Muscle of arm (tissue), 14 donors: ENCODE measurements around the gene SMARCA1. TPM values are rescaled to one million over a fixed set of nuclear protein-coding genes. Genes with fewer than 3 reads are reported as not detected.
A peak's percentile ranks its signal among the peaks of the same experiment; 100 is the strongest.
"Not testable (repeated sequence)": the region's sequence is repeated elsewhere in the genome, so short reads cannot be mapped to it uniquely, and the experiment has no call there.

Experiments used
- DNase-seq: peaks from one replicate; pipeline ENCODE4 v3.0.0-alpha.2; 2013
- long read RNA-seq, 11 donors: transcript quantifications; one replicate each; lab custom pipeline, GENCODE V29; 2026
- polyA plus RNA-seq, 12 donors: library from polyadenylated mRNA; unstranded; fragments of 120-200 nt; gene quantifications; one replicate each; pipeline ENCODE4 v1.2.1, GENCODE V29; 2013; ENCODE audit not compliant: insufficient read length in 12 of 12

Gene SMARCA1
- 10 to 100 TPM in 11 of 12 donors, not detected in 1; 78.7 to 100.0 (median 92.2) TPM for polyA plus RNA-seq
- long read RNA-seq, donor 1, partial matches to known transcripts, result 5 of 5 reads
- long read RNA-seq, donor 1, other reads (novel, unspliced or antisense), result 0 of 5 reads
- long read RNA-seq, donor 2, partial matches to known transcripts, result 5 of 10 reads
- long read RNA-seq, donor 2, other reads (novel, unspliced or antisense), result 0 of 10 reads
- long read RNA-seq, donor 3, partial matches to known transcripts, result 5 of 8 reads
- long read RNA-seq, donor 3, other reads (novel, unspliced or antisense), result 0 of 8 reads
- long read RNA-seq, donor 4, full-length matches to known transcripts, result 4 of 4 reads
- long read RNA-seq, donor 4, partial matches to known transcripts, result 0 of 4 reads
- long read RNA-seq, donor 4, other reads (novel, unspliced or antisense), result 0 of 4 reads
- long read RNA-seq, donor 5, partial matches to known transcripts, result 35 of 39 reads
- long read RNA-seq, donor 5, other reads (novel, unspliced or antisense), result 0 of 39 reads
- long read RNA-seq, donor 6, partial matches to known transcripts, result 0 of 2 reads
- long read RNA-seq, donor 6, other reads (novel, unspliced or antisense), result 0 of 2 reads
- long read RNA-seq, donor 7, partial matches to known transcripts, result 6 of 7 reads
- long read RNA-seq, donor 7, other reads (novel, unspliced or antisense), result 0 of 7 reads
- long read RNA-seq, donor 8, transcript SMARCA1-203 (24 exons, 3,948 nt), result major isoform, 5 of 13 reads
- long read RNA-seq, donor 8, partial matches to known transcripts, result 5 of 13 reads
- long read RNA-seq, donor 8, other reads (novel, unspliced or antisense), result 0 of 13 reads
- long read RNA-seq, donor 9, partial matches to known transcripts, result 7 of 10 reads
- long read RNA-seq, donor 9, other reads (novel, unspliced or antisense), result 0 of 10 reads
- long read RNA-seq, donor 10, partial matches to known transcripts, result 6 of 11 reads
- long read RNA-seq, donor 10, other reads (novel, unspliced or antisense), result 0 of 11 reads
- long read RNA-seq, donor 11, partial matches to known transcripts, result 6 of 8 reads
- long read RNA-seq, donor 11, other reads (novel, unspliced or antisense), result 0 of 8 reads

- DNase-seq, result peak; percentile 78
Observed at GRCh38 chrX:129523079-129523911, at the start of gene SMARCA1. Gene SMARCA1, minus strand, starts transcription at chrX:129523490. Its CDS starts 120 bp downstream, at chrX:129523370.

- no peak for DNase-seq
Observed at GRCh38 chrX:129572422-129572821, 49.1 kb upstream of the SMARCA1 start.

GRCh38 chrX:129568349-129568748 lies 45.1 kb upstream of the SMARCA1 start:
- DNase-seq, result no peak

- DNase-seq, result peak; percentile 30
Observed at GRCh38 chrX:129566073-129566472, 42.8 kb upstream of the SMARCA1 start.

DNA sequence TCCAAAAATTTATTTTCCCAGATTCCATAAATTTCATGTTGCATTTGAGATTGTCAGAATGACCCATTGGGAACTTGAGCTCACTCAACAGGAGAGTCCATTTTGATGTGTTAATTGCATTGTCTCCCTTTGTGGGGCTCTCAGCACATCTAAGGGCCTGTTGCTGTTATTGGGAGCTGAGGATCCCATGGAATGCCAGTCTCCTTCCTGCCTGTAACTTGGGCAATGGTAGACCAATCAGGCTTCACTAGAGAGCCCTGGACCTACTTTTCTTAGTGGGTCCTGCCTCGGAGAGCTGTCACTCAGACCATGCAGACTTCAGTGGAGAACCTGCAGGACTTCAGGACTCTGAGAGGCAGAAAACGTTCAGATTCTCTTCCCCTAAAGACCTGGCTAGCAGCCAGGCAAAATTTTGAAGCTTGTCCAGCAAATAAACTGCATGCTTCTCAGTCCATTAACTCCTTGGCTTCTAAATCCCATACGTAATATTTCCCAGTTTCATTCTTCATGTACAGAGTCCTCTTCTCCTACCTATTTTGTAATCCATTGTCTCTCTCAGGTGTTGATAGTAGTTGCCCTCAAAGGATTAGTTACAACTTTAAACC lies 41.9 kb upstream of the SMARCA1 start:
- peak; percentile 76 for DNase-seq

GRCh38 chrX:129564345-129564744 lies 41.1 kb upstream of the SMARCA1 start:
- DNase-seq, result not testable (repeated sequence)

- no peak for DNase-seq
Observed at GRCh38 chrX:129561453-129561852, 38.2 kb upstream of the SMARCA1 start.

DNA sequence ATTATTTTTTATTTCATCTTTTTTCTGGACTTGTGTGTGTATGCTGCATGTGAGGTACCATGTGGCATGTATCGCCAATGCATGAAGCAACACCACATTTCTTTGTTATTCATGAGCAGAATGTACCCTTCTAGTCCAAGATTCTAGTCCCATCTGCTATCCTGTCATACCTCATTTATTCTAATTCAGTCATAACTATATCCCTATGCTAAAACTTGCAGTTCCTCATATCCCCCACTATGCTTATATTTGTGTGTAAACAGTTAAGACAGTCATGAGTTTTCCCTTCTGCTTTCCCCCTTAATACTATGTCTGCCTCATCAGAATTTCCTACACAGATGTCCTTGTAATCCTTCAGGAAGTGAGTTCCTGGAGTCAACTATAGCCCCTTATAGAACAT lies 36.5 kb upstream of the SMARCA1 start:
- DNase-seq, result no peak

- no peak for DNase-seq
Observed at GRCh38 chrX:129557844-129558480, 34.7 kb upstream of the SMARCA1 start.

- DNase-seq, result no peak
Observed at GRCh38 chrX:129556806-129557315, 33.6 kb upstream of the SMARCA1 start.

DNA sequence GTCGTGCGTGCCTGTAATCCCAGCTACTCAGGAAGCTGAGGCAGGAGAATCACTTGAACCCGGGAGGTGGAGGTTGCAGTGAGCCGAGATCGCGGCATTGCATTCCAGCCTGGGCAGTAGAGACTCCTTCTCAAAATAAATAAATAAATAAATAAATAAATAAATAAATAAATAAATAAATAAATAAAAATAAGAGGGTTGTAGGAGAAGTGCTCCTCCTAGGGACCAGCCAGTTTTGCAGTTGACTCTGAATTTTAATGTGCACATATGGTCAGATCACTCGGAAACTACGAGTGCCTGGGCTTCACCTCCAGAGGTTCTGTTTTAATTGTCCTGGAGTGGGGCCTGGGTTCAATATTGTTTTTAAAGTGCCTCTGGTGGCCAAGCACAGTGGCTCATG lies 31.5 kb upstream of the SMARCA1 start:
- DNase-seq, result not testable (repeated sequence)

GRCh38 chrX:129553619-129554288 lies 30.5 kb upstream of the SMARCA1 start:
- DNase-seq, result no peak

DNA sequence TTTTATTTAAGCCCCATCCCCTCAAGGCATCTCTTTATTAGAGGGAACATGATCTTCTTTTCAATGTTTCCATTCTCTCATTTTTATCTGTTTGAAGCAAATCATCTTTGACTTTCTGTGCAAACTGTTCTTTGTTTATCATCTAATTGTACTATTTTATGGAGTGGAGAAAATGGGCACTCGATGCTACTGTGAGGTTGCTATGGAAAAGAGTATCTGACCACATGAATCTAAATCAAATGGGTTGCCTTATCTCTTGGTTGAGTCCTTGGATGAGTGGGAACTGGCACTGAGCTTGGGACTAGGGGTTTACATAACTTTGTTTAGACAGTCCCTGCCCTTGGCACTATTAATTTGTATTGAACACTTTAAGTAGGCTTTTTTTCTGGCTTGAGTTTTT lies 25.8 kb upstream of the SMARCA1 start:
- DNase-seq, result no peak

GRCh38 chrX:129545408-129545807 lies 22.1 kb upstream of the SMARCA1 start:
- DNase-seq, result no peak

DNA sequence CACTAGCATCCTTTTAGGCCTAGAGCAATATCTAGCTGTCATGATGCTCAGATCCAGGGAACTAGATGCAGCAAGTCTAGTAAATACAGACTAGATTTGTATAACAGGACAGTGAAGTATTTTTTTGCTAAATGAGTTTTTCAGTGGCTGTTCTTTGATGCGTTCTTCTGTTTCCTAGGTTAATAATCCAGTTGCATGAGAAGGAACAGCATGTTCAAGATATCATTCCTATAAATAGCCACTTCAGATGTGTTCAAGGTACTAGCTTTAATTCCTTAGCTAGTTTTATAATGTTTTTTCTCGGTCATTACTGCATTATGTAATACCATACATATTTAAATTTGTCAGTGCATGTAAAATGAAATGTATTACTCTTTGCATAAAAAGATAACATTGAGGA lies 21.5 kb upstream of the SMARCA1 start:
- no peak for DNase-seq

- DNase-seq, result no peak
Observed at GRCh38 chrX:129540722-129541184, 17.5 kb upstream of the SMARCA1 start.

DNA sequence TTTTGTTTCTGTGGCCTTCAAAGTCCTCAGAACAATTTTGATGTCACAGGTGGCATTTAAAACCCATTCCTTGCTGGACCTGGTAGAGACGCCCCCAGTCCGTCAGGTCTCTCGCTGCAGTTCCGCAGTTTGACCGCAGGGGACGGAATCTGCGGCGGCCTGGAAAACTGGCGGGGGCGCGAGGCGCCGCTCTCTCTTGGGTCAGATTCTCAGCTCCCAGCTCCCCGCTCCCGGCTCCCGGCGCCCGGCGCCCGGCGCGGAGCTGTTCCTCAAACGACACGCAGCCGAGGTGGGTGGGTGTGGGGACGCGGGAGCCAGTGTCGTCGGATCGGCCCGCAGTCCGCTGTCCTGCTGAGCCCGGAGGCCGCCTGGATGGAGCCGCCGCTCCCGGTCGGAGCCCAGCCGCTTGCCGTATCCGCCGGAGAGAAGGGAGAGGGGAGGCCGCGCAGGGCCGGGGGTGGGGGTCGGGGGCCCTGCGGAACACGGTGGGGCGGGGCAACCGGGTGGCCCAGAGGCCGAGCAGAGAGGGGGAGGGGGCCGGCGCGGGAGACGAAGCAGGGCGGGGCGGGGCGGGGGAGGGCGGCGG lies 16.9 kb upstream of the SMARCA1 start, which contains the start of gene OCRL:
Gene OCRL (plus strand): TSS at position 192 of the 586 bp plus-strand sequence. CDS start 181 bp downstream, at position 373.
- DNase-seq, result peak; percentile 70

GRCh38 chrX:129534816-129535578 lies 11.7 kb upstream of the SMARCA1 start:
- no peak for DNase-seq
